PC-3 (cell line): ENCODE measurements around the gene BPIFB4.

ENCODE experiments used
- EZH2 ChIP-seq: fragments of 300-600 bp; sonication (generic); IDR thresholded peaks from one replicate; pipeline ENCODE4 v1.6.1; 2017; ENCODE audit warnings: antibody characterized with exemption, mild to moderate bottlenecking, low read length; ENCODE audit not compliant: unreplicated experiment
- EZH2phosphoT487 ChIP-seq: fragments of 300-600 bp; sonication (generic); IDR thresholded peaks from 2 replicates; pipeline ENCODE4 v1.6.1; 2018; ENCODE audit warnings: mild to moderate bottlenecking, antibody characterized with exemption, low read length, borderline replicate concordance

- no peak for TF ChIP-seq EZH2
- TF ChIP-seq EZH2phosphoT487 = no peak
These were observed 12.2 kb downstream of the BPIFB4 start for GRCh38 chr20:33091693-33092092.
